ENCODE measurements around the gene RAB3GAP1. TPM values are rescaled to one million over a fixed set of nuclear protein-coding genes. Genes with fewer than 3 reads are reported as not detected.

Gene RAB3GAP1
- total RNA-seq, 1 donor = 100 TPM

DNA sequence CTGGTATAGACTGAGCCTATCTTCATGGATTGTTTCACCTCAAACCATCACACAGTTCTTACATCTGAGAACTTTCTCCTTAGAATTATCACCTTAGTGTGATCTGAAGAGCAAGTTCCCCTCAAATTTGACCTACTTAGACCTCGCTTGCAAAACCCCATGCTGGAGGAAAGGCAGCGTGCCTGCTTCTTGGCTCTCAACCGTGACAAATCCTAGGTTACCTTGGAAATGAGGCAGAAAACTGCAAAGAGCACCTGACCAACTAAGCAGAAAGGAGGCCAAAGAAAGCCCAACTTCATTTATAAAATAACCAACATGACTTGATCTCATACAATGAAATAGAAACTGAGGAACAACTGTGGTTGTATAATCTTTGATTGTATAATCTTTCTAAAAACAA, 146.4 kb downstream of the RAB3GAP1 start:
- no peak overlapping the region for H3K4me3 ChIP-seq (ENCODE audit: low read depth, low read length)
- TF ChIP-seq, protein P1, sequence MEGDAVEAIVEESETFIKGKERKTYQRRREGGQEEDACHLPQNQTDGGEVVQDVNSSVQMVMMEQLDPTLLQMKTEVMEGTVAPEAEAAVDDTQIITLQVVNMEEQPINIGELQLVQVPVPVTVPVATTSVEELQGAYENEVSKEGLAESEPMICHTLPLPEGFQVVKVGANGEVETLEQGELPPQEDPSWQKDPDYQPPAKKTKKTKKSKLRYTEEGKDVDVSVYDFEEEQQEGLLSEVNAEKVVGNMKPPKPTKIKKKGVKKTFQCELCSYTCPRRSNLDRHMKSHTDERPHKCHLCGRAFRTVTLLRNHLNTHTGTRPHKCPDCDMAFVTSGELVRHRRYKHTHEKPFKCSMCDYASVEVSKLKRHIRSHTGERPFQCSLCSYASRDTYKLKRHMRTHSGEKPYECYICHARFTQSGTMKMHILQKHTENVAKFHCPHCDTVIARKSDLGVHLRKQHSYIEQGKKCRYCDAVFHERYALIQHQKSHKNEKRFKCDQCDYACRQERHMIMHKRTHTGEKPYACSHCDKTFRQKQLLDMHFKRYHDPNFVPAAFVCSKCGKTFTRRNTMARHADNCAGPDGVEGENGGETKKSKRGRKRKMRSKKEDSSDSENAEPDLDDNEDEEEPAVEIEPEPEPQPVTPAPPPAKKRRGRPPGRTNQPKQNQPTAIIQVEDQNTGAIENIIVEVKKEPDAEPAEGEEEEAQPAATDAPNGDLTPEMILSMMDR (IDR thresholded peaks at IDR 0.05; ENCODE audit: insufficient read depth, low read depth, low read length) = no peak
- no peak for DNase-seq (ENCODE audit: low read depth)

DNA sequence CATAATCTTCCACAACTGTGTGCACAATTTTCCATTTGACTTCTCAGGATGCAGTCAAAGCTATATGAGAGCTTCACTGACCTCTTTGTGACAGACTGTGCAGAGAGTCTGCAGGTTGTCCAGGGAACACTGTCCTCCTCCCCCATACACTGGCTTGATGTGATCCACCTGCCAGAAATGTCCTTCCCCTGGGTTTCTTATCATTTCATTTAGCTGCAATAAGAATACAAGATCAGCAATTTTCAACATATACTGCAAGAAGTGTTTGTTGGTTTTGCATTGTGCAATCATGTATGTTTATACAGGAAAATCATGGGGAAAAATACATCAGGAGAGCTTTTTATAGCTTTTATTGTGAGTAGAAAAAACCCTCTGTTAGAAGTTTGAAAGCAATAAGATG, 150.7 kb downstream of the RAB3GAP1 start:
- no peak overlapping the region for H3K4me3 ChIP-seq (ENCODE audit: low read depth, low read length)
- TF ChIP-seq, protein P1 (IDR thresholded peaks at IDR 0.05; ENCODE audit: insufficient read depth, low read depth, low read length) = no peak
- peak; percentile 64 for DNase-seq (ENCODE audit: low read depth)

DNA sequence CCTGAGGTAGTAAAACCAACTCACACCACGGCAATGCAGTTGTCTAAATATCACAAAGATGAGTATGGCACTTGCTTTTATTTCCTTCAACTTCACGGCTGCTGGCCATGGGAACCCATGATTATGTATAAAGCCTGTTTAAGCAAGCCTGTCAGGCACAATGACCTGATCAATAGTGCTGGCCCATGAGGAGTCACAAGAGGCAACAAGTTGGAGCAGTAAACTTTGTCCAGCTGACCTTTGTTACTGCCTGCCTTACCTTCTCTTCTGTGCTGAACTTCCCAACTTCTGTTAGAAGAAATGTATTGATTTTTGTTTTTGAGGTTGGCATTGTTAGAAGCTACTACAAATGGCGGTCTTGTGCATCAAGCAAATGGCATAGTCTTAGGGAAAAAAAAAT, 151.9 kb downstream of the RAB3GAP1 start:
- no peak overlapping the region for H3K4me3 ChIP-seq (ENCODE audit: low read depth, low read length)
- DNase-seq (ENCODE audit: low read depth) = no peak
- TF ChIP-seq, protein P1 (IDR thresholded peaks at IDR 0.05; ENCODE audit: insufficient read depth, low read depth, low read length) = no peak

DNA sequence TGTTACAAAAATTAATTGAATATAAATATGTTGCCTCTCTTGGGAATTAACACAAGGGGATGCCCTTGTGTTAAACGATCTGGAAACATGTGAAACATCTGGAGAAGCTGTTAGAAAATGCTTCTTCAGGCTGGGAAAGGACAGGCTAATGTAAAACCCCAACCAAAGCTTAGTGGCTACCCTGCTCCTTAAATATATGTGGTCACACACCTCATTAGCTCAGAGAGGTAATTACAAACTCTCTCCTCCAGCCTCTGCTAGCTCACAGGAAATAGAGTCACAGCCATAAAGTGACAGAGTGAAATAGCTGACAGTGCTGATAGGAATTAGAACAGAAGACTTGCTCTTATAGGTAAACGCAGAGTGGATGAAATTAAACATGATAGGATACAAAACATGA, 155.9 kb downstream of the RAB3GAP1 start:
- TF ChIP-seq, protein P1 (IDR thresholded peaks at IDR 0.05; ENCODE audit: insufficient read depth, low read depth, low read length) = no peak
- no peak for DNase-seq (ENCODE audit: low read depth)
- H3K4me3 ChIP-seq (ENCODE audit: low read depth, low read length) = no peak overlapping the region

DNA sequence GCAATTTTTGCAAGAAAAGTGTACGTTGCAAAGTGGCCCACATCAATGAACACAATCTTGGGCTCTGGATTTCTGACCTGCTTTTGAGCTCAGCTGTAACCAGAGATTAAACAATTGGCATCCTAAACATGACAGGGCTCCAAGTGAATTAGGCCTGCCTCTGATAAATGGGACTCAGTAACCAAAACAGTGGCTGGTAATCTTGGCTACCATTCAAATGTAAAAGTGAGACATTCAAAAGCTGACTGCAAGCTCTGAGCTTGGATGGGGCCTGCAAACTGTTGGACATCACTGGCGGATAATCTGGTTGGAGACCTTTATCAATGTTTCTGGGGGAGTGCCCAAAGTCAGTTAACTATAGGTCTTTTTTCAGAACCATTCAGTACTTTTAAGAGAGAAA, 160.7 kb downstream of the RAB3GAP1 start:
- TF ChIP-seq, protein P1 (IDR thresholded peaks at IDR 0.05; ENCODE audit: insufficient read depth, low read depth, low read length) = no peak
- peak; percentile 5 for DNase-seq (ENCODE audit: low read depth)
- no peak overlapping the region for H3K4me3 ChIP-seq (ENCODE audit: low read depth, low read length)

DNA sequence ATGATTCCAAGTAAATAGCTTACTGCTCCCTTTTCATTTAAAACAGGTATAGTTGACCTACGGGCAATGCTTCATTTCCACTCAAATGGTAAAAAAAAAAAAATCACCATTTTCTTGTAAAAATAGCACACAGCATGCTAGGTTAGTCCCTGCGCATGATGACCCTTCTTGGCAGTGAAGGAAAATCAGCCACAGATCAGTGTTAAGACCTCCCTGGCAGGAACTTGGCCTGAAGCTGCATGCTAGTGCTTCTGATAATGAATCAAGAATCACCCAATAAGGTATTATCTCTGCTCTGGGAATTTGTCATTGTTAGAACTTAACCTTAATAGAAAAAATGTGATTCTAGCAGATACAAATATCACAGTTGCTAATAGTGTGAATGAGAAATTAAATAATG, 166.3 kb downstream of the RAB3GAP1 start:
- DNase-seq (ENCODE audit: low read depth) = no peak
- TF ChIP-seq, protein P1 (IDR thresholded peaks at IDR 0.05; ENCODE audit: insufficient read depth, low read depth, low read length) = no peak
- H3K4me3 ChIP-seq (ENCODE audit: low read depth, low read length) = no peak overlapping the region

DNA sequence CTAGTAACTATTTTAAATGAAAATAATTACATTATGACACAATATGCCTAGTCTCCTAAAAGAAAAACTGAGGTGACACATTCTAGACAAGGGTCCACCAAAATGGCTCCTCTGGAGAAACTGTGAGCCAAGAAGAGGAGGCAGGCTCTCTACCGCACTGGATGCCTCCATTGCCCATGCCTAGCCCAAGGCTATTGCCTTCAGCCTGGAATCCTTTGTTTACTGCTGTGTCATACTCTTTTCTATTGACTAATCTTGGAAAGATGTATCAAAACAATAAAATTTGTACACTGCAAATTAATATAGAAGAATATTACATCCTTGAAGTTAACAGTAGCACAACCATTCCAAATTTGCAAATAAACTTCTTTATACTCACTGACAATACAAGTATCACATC, 167.1 kb downstream of the RAB3GAP1 start:
- DNase-seq (ENCODE audit: low read depth) = no peak
- H3K4me3 ChIP-seq (ENCODE audit: low read depth, low read length) = no peak overlapping the region
- TF ChIP-seq, protein P1 (IDR thresholded peaks at IDR 0.05; ENCODE audit: insufficient read depth, low read depth, low read length) = no peak
